SIG-M5 treated with dmso at 0.1 percent for 504 hours (cell line): Measurements from ENCODE around the gene HHLA2.

Experiments used
- DNase-seq: peaks from one replicate; lab custom pipeline; 2025; ENCODE audit not compliant: unreplicated experiment; lab: John Stamatoyannopoulos, UW

The HHLA2 gene

GRCh38 chr3:108391917-108392593, 95.7 kb downstream of the HHLA2 start:
- DNase-seq = no peak

GRCh38 chr3:108393128-108393900, 97.0 kb downstream of the HHLA2 start:
- no peak for DNase-seq

GRCh38 chr3:108394016-108394415, 97.7 kb downstream of the HHLA2 start:
- no peak for DNase-seq

DNA sequence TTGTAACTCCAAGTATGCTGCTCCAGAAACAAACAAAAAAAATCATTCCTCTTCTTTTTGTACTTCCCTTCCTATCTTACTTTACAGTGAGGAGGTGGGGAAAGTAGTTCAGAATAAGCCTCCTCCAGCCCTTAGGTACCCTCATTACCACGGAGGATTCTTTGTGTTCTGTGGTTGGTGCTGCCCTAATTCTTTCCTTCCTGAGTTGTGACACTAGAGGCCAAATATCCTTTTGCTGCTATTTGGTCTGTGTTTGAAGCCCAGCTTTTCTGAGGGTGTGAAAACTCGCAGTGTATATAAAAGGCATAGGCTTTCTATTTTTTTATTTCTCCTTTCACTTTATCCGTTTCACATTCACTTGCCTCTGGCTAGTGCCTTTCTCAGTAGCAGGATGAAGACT, 98.2 kb downstream of the HHLA2 start:
- DNase-seq = no peak

- DNase-seq = no peak
These were observed 100.0 kb downstream of the HHLA2 start for GRCh38 chr3:108396336-108396735.

DNA sequence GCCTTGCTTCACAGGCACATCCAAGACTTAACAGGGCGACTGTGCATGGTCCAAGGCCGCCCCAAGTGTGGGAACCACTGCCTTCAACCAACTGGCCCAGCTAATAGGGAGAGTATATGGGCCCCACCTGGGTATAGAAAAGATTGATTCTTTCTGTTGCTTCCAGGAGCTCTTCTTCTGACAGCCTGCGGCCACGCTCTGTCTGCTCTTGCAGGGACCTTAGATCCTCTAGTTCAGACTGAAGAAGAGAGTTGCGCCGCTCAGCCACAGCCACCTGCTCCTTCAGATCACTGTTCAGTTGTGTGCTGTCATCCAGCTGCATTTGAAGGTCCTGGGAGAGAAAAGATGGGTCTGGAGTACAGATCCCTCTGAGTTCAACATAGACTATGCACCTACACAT, 102.2 kb downstream of the HHLA2 start:
- no peak for DNase-seq

DNA sequence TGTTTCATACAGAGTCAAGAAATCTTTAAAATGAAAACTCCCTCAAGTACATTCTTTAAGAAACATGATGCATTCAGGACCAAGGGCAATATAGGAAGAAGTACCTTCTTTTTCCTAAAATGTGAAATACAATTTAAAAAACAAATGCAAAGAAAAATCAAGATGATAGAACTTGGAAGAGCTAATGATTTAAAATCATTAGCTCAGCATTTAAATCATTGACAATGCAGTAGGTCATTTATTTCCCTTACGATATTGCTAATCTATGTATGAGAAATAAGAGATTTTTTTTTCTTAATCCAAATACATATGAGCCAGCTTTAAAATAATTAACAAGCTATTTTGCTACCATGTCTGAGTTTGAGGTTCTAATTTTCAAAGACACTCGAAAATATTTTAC, 105.5 kb downstream of the HHLA2 start:
- DNase-seq = no peak

- DNase-seq = no peak
These were observed 106.8 kb downstream of the HHLA2 start for GRCh38 chr3:108403198-108403597.

DNA sequence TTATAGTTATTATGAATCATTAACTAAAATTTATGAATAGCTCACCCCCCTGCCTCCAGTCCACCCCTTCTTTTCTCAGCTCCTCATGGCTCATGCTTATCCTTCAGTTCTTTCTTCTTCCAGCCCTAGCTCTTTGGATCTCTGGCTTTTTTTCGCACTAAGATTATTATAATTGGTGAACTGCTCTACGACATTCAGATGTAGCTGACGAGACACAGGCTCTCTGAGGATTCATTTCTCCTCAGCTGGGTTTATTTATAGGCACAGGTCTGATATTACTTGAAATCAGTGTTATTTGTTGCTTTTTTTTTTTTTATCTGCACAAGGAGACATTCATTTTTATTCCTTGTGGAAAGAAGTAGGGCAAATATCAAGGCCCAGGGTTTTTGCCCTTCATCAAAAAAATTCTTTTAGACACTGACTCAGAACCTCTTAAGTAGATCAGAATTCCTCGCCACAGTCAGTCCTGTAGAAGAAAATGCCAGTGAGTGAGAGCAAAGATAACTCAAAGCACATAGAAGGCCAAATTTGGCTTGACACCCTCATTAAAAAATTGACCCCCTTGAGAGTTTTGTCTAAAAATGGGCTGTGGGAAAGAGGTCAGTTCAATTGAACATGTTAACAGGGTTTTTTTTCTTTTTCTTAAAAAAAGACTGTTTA, 107.5 kb downstream of the HHLA2 start:
- no peak for DNase-seq

- DNase-seq = no peak
These were observed 108.0 kb downstream of the HHLA2 start for GRCh38 chr3:108404368-108404767.

DNA sequence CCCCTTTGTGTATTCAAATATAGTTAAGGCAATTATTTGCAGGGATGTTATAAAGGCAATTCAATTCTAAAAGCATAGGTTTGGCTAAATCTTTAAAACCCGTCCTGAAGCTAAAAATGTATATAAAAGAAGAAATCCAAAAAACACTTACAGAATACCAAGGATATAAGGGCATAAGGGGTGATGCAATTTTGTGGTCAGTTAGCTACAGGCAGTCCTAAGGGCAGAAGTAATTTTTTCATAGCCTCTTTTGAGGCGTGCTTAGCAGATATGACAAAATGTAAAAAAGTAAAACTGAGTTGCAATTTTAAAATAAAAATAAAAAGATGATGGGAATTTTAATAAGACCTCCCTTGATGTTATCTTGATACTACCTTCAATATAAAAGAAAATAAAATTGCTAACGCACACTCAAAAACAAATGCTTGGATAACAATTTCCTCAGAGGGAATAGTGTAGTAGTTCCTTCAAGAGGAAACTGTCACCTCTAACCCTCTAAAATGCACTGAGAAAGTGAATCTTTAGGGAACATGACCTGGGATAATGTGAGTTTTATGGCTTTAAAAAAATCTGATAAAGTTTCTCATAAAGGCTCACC, 109.8 kb downstream of the HHLA2 start:
- DNase-seq = peak; percentile 78

GRCh38 chr3:108406661-108407206, 110.4 kb downstream of the HHLA2 start:
- DNase-seq = peak; percentile 89

- DNase-seq = peak; percentile 38
These were observed 111.5 kb downstream of the HHLA2 start for GRCh38 chr3:108407886-108408285.

DNA sequence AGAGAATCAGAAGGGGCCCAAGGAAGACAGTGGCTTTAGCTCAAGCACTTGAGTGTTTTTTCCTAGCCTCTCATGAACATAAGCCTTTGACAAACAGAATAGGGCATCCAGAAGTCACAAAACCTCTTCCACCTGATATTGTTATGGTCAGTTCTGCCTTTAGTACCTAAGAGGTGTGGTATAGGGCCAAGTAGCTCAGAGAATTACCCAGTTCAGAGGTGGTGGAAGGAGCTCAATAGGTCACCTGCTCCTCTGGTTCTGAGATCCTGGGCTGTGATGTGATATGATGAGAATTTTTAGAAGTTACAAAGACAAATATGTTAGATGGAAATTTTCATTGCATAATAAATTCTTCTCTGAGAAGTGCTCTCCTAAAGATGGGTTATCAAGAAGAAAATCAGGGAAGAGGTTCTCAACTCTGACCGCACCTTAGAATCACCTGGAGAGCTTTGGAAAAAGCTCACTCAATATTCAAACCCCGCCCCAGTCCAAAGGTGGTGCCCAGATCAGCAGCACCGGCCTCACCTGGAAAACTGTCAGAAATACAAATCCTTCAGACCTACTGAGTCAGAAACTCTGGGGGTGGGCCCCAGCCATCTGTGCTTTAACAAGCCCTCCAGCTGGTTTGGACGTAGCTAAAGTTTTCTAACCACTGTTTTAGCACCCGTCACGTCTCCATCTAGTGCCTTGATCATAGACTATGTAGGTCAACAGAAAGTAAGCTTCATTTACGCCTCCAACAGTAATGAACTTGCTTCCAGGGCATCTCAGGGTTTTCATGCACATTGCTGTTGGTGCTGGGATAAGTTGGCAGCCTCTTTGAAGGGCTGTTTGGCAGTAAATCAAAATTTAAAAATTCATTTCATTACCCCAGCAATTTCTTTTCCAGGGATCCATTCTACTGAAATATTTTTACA, 112.8 kb downstream of the HHLA2 start:
- no peak for DNase-seq

- no peak for DNase-seq
These were observed 113.4 kb downstream of the HHLA2 start for GRCh38 chr3:108409800-108410178.

DNA sequence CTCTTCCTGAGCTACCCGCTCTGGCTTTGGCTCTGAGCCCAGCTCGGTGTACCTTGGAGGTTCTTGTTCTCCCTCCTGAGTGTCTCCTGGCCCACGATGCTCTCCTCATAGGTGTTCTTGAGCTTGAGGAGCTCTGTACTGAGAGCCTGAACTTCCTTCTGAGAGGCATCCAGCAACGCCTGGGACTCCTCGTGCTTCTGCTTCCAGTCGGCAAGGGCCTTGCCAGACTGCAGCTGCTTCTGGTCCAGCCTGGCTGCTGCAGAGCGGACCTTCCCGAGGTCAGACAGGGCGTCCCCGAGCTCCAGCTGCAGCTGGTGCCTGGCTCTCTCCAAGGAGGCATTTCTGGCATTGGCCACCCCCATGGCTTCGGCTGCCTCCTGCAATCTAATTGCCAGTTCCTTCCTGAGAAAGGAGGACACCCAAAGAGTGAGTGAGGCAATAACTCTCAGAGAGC, 114.2 kb downstream of the HHLA2 start:
- no peak for DNase-seq

- peak; percentile 25 for DNase-seq
These were observed 115.9 kb downstream of the HHLA2 start for GRCh38 chr3:108412121-108412750.

- DNase-seq = no peak
These were observed 117.7 kb downstream of the HHLA2 start for GRCh38 chr3:108414007-108414406.

DNA sequence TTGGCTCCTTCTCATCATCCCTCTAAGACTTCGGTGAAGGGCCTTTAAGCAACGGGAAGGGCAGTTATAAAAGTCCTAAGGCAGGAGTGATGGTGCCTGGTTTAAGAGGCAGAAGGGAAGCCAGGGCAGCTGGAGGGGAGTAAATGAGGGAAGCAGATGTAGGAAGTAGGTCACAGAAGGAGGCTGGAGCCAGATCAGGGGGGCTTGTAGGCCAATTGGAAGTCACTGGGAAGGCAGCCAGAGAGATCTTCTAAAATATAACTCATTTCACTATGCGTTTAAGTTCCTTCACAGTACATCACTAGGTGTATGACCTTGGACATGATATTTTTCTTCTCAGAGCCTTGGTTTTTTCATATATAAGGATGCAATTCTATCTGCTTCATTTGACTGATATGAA, 119.3 kb downstream of the HHLA2 start:
- DNase-seq = no peak
